ENCODE measurements around the gene TMEM120B.
A peak's percentile ranks its signal among the peaks of the same experiment; 100 is the strongest.
"Not testable (repeated sequence)": the region's sequence is repeated elsewhere in the genome, so short reads cannot be mapped to it uniquely, and the experiment has no call there.

The TMEM120B gene

GRCh38 chr12:121780429-121780828 is 67.9 kb downstream of the TMEM120B start:
- Mint-ChIP-seq H3K36me3 (ENCODE audit: low read depth) (peaks cover 41% of the 10 kb centered on the region), H3K4me3 (no peak overlapping the region), H3K27ac (peak overlapping the region; percentile 70), H3K4me1 (ENCODE audit: low read depth) (peaks cover 35% of the 10 kb centered on the region), H3K27me3 (ENCODE audit: low read depth) (no peaks in the 10 kb centered on the region), H3K9me3 (no peaks in the 10 kb centered on the region)
- no peak for DNase-seq (ENCODE audit: low spot score)

DNA sequence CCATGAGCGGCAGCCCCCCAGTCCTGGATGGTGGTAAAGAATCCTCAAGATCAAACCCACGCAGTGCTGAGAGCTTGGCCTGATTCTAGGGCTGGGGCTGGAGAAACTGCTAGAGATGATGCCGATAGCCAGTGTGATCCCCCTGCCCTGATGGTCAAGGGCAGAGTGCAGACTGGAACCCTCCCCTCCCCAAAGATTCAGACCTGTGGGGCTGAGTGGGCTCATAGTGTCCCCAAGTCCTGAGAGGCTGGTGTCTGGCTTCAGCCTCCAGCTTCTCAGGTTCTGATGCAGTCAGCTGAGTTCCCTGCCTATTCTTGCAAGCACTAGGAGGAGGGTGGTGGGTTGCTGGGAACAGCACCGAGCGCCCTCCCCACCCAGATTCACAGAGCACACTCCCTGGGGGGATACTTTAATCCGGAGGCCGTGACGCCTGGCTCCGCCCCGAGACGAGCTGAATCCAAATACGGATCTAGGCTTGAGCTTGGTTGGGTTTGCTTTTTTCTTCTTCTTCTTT is 69.0 kb downstream of the TMEM120B start:
- Mint-ChIP-seq H3K27ac (peak overlapping the region; percentile 86), H3K4me3 (peak overlapping the region; percentile 79), H3K4me1 (ENCODE audit: low read depth) (peaks cover 36% of the 10 kb centered on the region), H3K27me3 (ENCODE audit: low read depth) (no peaks in the 10 kb centered on the region), H3K36me3 (ENCODE audit: low read depth) (peaks cover 46% of the 10 kb centered on the region), H3K9me3 (no peaks in the 10 kb centered on the region)
- no peak for DNase-seq (ENCODE audit: low spot score)

DNA sequence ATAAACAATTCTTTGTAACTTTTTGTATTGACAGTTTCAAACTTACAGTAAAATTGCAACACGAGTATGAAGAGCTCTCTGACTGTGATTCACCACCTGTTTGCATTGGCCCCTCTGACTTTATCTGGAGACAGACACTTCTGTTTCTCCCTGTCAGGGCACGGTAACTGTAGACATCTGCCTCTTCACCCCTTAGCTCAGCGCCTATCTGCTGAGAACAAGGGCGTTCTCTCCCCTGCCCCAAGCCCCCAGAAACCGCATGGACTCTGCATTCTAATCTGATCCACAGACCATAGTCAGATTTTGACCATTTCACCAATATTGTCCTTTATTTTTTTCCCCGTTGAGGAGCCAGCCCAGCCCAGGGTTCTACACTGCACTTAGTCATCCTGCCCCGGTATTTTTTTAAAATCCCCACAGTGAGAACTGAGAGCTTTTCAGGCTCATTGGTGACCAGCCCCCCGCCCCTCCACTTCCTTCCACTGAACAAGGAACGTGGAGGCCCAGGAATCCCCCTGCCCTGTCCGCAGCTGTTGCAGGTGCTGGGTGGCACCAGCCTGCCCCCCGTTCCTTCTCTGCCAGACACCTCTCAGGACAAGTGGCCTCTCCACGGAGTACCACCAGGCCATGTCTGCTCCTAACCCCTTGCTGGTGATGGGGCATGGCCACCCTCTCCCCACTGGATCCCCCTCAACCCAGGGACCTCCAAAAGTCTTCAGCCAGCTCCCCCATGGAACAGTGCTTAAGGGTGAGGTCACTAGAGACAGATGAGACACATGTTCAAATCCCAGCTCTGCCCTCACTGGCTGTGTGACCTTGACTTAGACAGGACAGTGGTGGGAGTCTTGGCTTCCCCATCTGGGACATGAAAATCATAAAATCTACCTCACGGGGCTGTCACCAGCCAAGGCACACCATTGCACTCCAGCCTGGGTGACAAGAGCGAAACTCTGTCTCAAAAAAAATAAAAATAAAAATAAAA is 69.7 kb downstream of the TMEM120B start:
- Mint-ChIP-seq H3K9me3 (no peaks in the 10 kb centered on the region), H3K27me3 (ENCODE audit: low read depth) (no peaks in the 10 kb centered on the region), H3K4me1 (ENCODE audit: low read depth) (peaks cover 44% of the 10 kb centered on the region), H3K4me3 (peak overlapping the region; percentile 79), H3K36me3 (ENCODE audit: low read depth) (peaks cover 54% of the 10 kb centered on the region), H3K27ac (peak overlapping the region; percentile 86)
- DNase-seq (ENCODE audit: low spot score), result peak; percentile 72

GRCh38 chr12:121783766-121784165 is 71.2 kb downstream of the TMEM120B start:
- H3K36me3 Mint-ChIP-seq (ENCODE audit: low read depth), result peaks cover 59% of the 10 kb centered on the region
- peak overlapping the region; percentile 86 for H3K27ac Mint-ChIP-seq
- no peaks in the 10 kb centered on the region for H3K27me3 Mint-ChIP-seq (ENCODE audit: low read depth)
- DNase-seq (ENCODE audit: low spot score), result no peak
- H3K4me3 Mint-ChIP-seq, result peak overlapping the region; percentile 52
- H3K4me1 Mint-ChIP-seq (ENCODE audit: low read depth), result peaks cover 56% of the 10 kb centered on the region
- H3K9me3 Mint-ChIP-seq, result no peaks in the 10 kb centered on the region

DNA sequence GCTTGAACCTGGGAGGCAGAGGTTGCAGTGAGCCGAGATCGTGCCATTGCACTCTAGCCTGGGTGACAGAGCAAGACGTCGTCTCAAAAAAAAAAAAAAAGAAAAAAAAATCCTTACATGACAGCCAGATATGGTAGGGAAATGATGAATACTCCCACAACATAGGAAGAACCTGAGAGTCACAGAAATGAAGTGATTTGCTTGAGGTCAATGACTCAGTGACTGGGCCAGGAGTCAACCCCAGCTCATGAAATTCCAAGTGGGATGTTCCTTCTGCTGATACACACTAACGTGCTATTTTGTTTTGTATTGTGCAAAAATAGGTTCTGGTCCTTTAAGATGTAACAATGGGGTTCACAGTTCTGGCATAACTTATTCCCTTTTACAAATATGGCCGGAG is 71.9 kb downstream of the TMEM120B start:
- Mint-ChIP-seq H3K9me3 (no peaks in the 10 kb centered on the region), H3K27me3 (ENCODE audit: low read depth) (no peaks in the 10 kb centered on the region), H3K4me1 (ENCODE audit: low read depth) (peaks cover 62% of the 10 kb centered on the region), H3K4me3 (peak overlapping the region; percentile 76), H3K27ac (peak overlapping the region; percentile 85), H3K36me3 (ENCODE audit: low read depth) (peaks cover 55% of the 10 kb centered on the region)
- no peak for DNase-seq (ENCODE audit: low spot score)

DNA sequence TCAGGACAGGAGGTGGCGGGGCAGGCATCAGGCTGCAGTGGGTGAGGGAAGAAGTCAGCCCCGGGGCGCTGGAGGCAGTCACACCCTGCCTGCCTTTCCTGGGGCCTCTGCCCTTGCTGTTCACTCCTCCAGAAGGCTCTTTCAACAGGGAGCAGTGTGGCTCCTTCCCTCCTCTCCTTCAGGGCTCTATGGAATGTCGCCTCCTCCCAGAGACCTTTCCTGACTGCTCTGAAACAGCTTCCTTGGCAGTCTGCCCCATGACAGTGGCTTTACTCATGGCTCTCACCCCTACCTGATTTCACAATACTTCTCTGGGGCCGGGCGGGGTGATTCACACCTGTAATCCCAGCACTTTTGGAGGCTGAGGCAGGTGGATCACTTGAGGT is 73.9 kb downstream of the TMEM120B start:
- H3K27me3 Mint-ChIP-seq (ENCODE audit: low read depth), result no peaks in the 10 kb centered on the region
- peak overlapping the region; percentile 100 for H3K27ac Mint-ChIP-seq
- peaks cover 76% of the 10 kb centered on the region for H3K4me1 Mint-ChIP-seq (ENCODE audit: low read depth)
- peak overlapping the region; percentile 99 for H3K4me3 Mint-ChIP-seq
- H3K9me3 Mint-ChIP-seq, result no peaks in the 10 kb centered on the region
- no peak for DNase-seq (ENCODE audit: low spot score)
- peaks cover 63% of the 10 kb centered on the region for H3K36me3 Mint-ChIP-seq (ENCODE audit: low read depth)

DNA sequence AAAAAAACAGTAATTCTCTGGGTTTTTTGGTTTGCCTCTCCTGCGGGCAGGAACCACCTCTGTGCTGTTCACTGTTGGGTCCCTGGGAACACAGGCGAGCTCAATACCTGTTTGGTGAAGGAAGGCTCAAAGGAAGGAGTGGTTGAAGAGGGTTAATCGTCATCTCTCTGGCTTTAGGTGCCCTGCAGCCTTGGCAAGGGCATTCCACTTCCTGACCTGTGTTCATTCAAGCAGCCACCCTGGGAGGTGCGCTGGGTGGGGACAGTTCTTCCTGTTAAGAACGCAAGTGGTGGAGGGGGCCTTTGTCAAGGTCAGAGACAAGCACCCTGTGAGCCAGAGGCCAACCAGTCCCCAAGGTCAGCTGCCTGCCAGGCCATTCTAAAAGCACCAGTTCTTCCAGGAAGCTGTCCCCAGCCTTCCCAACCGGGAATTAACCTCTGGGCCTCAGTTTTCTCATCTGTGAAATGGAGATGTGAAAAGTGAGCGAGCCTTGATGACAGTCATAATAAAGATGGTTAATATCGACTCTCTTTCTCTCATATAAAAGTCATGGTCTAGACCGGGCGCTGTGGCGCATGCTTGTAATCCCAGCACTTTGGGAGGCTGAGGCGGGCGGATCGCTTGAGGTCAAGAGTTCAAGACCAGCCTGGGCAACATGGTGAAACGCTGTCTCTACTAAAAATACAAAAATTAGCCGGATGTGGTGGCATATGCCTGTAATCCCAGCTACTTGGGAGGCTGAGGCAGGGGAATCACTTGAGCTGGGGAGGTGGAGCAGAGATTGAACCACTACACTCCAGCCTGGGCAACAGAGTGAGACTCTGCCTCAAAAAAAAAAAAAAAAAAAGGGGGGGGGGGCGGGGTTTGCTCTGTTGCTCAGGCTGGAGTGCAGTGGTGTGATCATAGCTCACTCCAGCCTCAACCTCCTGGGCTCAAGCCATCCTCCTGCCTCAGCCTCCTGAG is 74.8 kb downstream of the TMEM120B start:
- no peaks in the 10 kb centered on the region for H3K27me3 Mint-ChIP-seq (ENCODE audit: low read depth)
- H3K27ac Mint-ChIP-seq, result peak overlapping the region; percentile 100
- DNase-seq (ENCODE audit: low spot score), result no peak
- H3K36me3 Mint-ChIP-seq (ENCODE audit: low read depth), result peaks cover 63% of the 10 kb centered on the region
- no peaks in the 10 kb centered on the region for H3K9me3 Mint-ChIP-seq
- H3K4me3 Mint-ChIP-seq, result peak overlapping the region; percentile 99
- peaks cover 74% of the 10 kb centered on the region for H3K4me1 Mint-ChIP-seq (ENCODE audit: low read depth)

DNA sequence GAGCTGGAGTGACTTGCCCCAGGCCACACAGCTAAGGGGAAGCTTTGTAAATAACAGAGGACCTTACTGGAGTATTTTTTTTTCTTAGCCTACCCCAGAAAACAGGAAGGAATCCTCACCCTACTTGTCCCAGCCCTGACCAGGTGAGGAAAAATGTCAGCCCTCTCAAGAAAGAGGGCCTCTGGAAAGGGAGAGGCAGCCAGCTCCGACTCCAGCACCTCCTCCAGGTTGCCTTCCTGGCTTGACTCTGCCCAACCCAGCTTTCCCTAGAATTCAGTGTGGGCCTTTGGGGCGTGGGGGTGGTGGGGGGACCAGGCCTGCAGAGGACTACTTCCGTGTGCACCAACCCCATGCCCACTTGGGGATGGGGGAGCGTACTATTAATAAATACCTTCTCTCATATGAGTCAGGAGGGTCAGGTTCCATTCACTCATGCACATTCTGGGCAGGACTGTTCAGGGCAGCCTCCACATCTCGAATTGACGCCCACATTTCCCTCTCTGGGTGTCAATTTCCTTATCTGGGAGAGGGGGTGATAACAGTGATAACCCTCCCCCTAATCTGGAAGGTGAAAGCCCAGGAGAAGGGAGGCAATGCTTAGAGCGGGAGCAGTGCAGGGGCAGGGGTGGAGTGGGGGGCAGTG is 75.7 kb downstream of the TMEM120B start:
- Mint-ChIP-seq H3K4me1 (ENCODE audit: low read depth) (peaks cover 69% of the 10 kb centered on the region), H3K4me3 (peak overlapping the region; percentile 99), H3K9me3 (no peaks in the 10 kb centered on the region), H3K27me3 (ENCODE audit: low read depth) (no peaks in the 10 kb centered on the region), H3K36me3 (ENCODE audit: low read depth) (peaks cover 58% of the 10 kb centered on the region), H3K27ac (peak overlapping the region; percentile 100)
- DNase-seq (ENCODE audit: low spot score), result no peak

DNA sequence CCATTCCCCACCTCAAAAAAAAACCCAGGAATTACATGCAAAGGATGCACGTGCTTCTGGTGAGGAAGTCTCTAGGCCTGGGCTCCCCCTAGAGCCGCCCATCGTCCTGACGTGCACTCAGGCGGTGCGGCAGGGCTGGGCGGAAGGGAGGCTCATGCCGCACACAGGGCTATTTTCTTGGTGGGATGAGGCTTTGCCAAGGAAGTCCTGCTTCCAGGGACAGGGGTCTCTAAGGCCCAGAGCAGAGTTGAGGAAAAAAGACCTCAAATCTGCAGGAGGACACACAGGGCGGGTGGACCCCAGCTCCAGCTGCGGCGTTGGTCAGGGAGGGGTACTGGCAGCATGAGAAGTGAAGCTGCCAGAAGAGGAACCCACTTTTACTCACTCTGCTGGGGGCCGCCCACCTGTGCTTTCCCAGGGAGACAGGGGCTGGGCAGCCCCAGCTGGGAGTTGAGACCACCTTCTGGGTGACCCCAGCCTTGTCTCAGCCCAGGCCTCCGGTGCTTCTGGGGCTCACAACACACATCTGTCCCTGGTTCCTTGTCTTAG is 76.8 kb downstream of the TMEM120B start:
- DNase-seq (ENCODE audit: low spot score), result no peak
- peak overlapping the region; percentile 100 for H3K27ac Mint-ChIP-seq
- no peaks in the 10 kb centered on the region for H3K27me3 Mint-ChIP-seq (ENCODE audit: low read depth)
- peak overlapping the region; percentile 99 for H3K4me3 Mint-ChIP-seq
- H3K36me3 Mint-ChIP-seq (ENCODE audit: low read depth), result peaks cover 55% of the 10 kb centered on the region
- no peaks in the 10 kb centered on the region for H3K9me3 Mint-ChIP-seq
- peaks cover 63% of the 10 kb centered on the region for H3K4me1 Mint-ChIP-seq (ENCODE audit: low read depth)

- no peaks in the 10 kb centered on the region for H3K27me3 Mint-ChIP-seq (ENCODE audit: low read depth)
- peak overlapping the region; percentile 100 for H3K27ac Mint-ChIP-seq
- H3K9me3 Mint-ChIP-seq, result no peaks in the 10 kb centered on the region
- peaks cover 49% of the 10 kb centered on the region for H3K36me3 Mint-ChIP-seq (ENCODE audit: low read depth)
- H3K4me3 Mint-ChIP-seq, result peak overlapping the region; percentile 99
- peaks cover 63% of the 10 kb centered on the region for H3K4me1 Mint-ChIP-seq (ENCODE audit: low read depth)
- peak; percentile 92 for DNase-seq (ENCODE audit: low spot score)
Observed at GRCh38 chr12:121789800-121790728, 77.5 kb downstream of the TMEM120B start.

DNA sequence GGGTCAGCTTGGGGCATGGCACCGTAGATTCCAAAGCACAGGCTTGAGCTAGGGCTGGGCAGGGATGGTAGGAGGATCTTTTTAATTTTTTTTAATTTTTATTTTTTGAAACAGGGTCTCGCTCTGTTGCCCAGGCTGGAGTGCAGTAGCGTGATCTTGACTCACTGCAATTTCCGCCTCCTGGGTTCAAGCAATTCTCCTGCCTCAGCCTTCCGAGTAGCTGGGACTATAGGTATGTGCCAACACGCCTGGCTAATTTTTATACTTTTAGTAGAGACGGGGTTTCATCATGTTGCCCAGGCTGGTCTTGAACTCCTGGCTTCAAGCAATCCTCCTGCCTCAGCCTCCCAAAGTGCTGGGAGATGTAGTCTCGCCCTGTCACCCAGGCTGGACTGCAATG is 78.2 kb downstream of the TMEM120B start:
- peak overlapping the region; percentile 100 for H3K27ac Mint-ChIP-seq
- H3K27me3 Mint-ChIP-seq (ENCODE audit: low read depth); H3K9me3 Mint-ChIP-seq; DNase-seq (ENCODE audit: low spot score): not testable (repeated sequence)
- H3K4me1 Mint-ChIP-seq (ENCODE audit: low read depth), result peaks cover 67% of the 10 kb centered on the region
- H3K4me3 Mint-ChIP-seq, result peak overlapping the region; percentile 99
- H3K36me3 Mint-ChIP-seq (ENCODE audit: low read depth), result peaks cover 51% of the 10 kb centered on the region
